ENCODE results near the gene SCAPER. TPM values are rescaled to one million over a fixed set of nuclear protein-coding genes. Genes with fewer than 3 reads are reported as not detected.

Gene SCAPER
- total RNA-seq, 1 experiment from 2014 or later = 21.5 TPM

- intact Hi-C loops (cut with micrococcal nuclease; ENCODE audit: unreplicated experiment) = no loop called here
- H3K9me3 ChIP-seq (ENCODE audit: low read depth, low read length, poor library complexity, severe bottlenecking) = no peaks in the 10 kb centered on the region
- no peak for DNase-seq (ENCODE audit: low spot score)
- no peaks in the 10 kb centered on the region for H3K36me3 ChIP-seq (ENCODE audit: insufficient read depth, low read length, poor library complexity, severe bottlenecking)
- POLR2A ChIA-PET (ENCODE audit: low non-redundant PET) = no interaction called here
- no peaks in the 10 kb centered on the region for H3K27me3 ChIP-seq (replicated peaks; ENCODE audit: insufficient read depth, low read depth, low read length, poor library complexity)
- H3K4me1 ChIP-seq (ENCODE audit: insufficient read depth, low read length, poor library complexity, severe bottlenecking) = no peaks in the 10 kb centered on the region
- no peak for TF ChIP-seq EZH2 (IDR thresholded peaks at IDR 0.05; ENCODE audit: borderline replicate concordance, low read depth, low read length, poor library complexity, severe bottlenecking)
- TF ChIP-seq, protein P1, sequence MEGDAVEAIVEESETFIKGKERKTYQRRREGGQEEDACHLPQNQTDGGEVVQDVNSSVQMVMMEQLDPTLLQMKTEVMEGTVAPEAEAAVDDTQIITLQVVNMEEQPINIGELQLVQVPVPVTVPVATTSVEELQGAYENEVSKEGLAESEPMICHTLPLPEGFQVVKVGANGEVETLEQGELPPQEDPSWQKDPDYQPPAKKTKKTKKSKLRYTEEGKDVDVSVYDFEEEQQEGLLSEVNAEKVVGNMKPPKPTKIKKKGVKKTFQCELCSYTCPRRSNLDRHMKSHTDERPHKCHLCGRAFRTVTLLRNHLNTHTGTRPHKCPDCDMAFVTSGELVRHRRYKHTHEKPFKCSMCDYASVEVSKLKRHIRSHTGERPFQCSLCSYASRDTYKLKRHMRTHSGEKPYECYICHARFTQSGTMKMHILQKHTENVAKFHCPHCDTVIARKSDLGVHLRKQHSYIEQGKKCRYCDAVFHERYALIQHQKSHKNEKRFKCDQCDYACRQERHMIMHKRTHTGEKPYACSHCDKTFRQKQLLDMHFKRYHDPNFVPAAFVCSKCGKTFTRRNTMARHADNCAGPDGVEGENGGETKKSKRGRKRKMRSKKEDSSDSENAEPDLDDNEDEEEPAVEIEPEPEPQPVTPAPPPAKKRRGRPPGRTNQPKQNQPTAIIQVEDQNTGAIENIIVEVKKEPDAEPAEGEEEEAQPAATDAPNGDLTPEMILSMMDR (conservative IDR thresholded peaks at IDR 0.05; ENCODE audit: low read depth, low read length) = no peak
- BruUV-seq (replicated peaks) = no TSS peak
- no peak overlapping the region for H3K4me3 ChIP-seq (ENCODE audit: low read depth, low read length, poor library complexity, severe bottlenecking)
- H3K27ac ChIP-seq (ENCODE audit: low read depth, low read length, poor library complexity, severe bottlenecking) = no peak overlapping the region
- CTCF ChIA-PET = no interaction called here
These were observed 421.4 kb downstream of the SCAPER start for GRCh38 chr15:76483752-76484151.

- no TSS peak for BruUV-seq (replicated peaks)
- DNase-seq (ENCODE audit: low spot score) = no peak
- Histone ChIP-seq H3K9me3 (ENCODE audit: low read depth, low read length, poor library complexity, severe bottlenecking) (no peaks in the 10 kb centered on the region), H3K36me3 (ENCODE audit: insufficient read depth, low read length, poor library complexity, severe bottlenecking) (no peaks in the 10 kb centered on the region), H3K27me3 (replicated peaks; ENCODE audit: insufficient read depth, low read depth, low read length, poor library complexity) (no peaks in the 10 kb centered on the region), H3K4me3 (ENCODE audit: low read depth, low read length, poor library complexity, severe bottlenecking) (no peak overlapping the region), H3K27ac (ENCODE audit: low read depth, low read length, poor library complexity, severe bottlenecking) (no peak overlapping the region), H3K4me1 (ENCODE audit: insufficient read depth, low read length, poor library complexity, severe bottlenecking) (no peaks in the 10 kb centered on the region)
- POLR2A ChIA-PET (ENCODE audit: low non-redundant PET) = no interaction called here
- intact Hi-C loops (cut with micrococcal nuclease; ENCODE audit: unreplicated experiment) = no loop called here
- CTCF ChIA-PET = no interaction called here
- TF ChIP-seq, protein P1 (conservative IDR thresholded peaks at IDR 0.05; ENCODE audit: low read depth, low read length) = no peak
- TF ChIP-seq EZH2 (IDR thresholded peaks at IDR 0.05; ENCODE audit: borderline replicate concordance, low read depth, low read length, poor library complexity, severe bottlenecking) = no peak
These were observed 422.1 kb downstream of the SCAPER start for GRCh38 chr15:76483018-76483417.

DNA sequence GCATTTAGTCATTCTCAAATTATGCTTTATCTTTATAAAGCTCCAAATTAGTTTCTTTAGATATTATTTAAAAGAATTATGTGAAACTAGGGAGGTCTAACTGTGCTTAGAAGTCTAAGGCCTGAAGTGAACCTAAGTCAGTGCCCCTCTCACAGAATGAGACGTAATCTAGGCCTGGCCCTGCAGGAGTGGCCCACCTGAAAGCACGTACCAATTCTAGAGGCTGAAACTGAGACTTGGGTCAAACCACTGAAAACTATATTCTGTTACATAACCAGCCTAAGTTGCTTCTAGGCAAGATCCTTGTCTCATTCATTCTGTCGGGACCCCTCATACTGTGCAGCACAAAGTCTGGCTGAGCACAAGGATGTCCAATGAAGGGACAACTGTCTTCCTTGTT, 424.9 kb downstream of the SCAPER start:
- CTCF ChIA-PET = no interaction called here
- TF ChIP-seq, protein P1 (conservative IDR thresholded peaks at IDR 0.05; ENCODE audit: low read depth, low read length) = no peak
- no peak for TF ChIP-seq EZH2 (IDR thresholded peaks at IDR 0.05; ENCODE audit: borderline replicate concordance, low read depth, low read length, poor library complexity, severe bottlenecking)
- Histone ChIP-seq H3K27ac (ENCODE audit: low read depth, low read length, poor library complexity, severe bottlenecking) (no peak overlapping the region), H3K27me3 (replicated peaks; ENCODE audit: insufficient read depth, low read depth, low read length, poor library complexity) (no peaks in the 10 kb centered on the region), H3K4me1 (ENCODE audit: insufficient read depth, low read length, poor library complexity, severe bottlenecking) (no peaks in the 10 kb centered on the region), H3K36me3 (ENCODE audit: insufficient read depth, low read length, poor library complexity, severe bottlenecking) (no peaks in the 10 kb centered on the region), H3K9me3 (ENCODE audit: low read depth, low read length, poor library complexity, severe bottlenecking) (no peaks in the 10 kb centered on the region), H3K4me3 (ENCODE audit: low read depth, low read length, poor library complexity, severe bottlenecking) (no peak overlapping the region)
- no TSS peak for BruUV-seq (replicated peaks)
- DNase-seq (ENCODE audit: low spot score) = no peak
- POLR2A ChIA-PET (ENCODE audit: low non-redundant PET) = no interaction called here
- intact Hi-C loops (cut with micrococcal nuclease; ENCODE audit: unreplicated experiment) = no loop called here
